H9 (cell line): ENCODE measurements around the gene OR8I2. TPM values are rescaled to one million over a fixed set of nuclear protein-coding genes. Genes with fewer than 3 reads are reported as not detected.

ENCODE experiments used
- DNase-seq: peaks from one replicate; pipeline ENCODE4 v3.0.0-alpha.2; 2017
- H2AFZ ChIP-seq: one replicate; pipeline ENCODE4 v1.6.1; 2013; ENCODE audit warnings: mild to moderate bottlenecking, low read length, control low read depth, moderate library complexity
- H2AK5ac ChIP-seq: 2 replicates; pipeline ENCODE4 v1.6.1; 2013; ENCODE audit warnings: low read length, control low read depth, mixed read lengths; ENCODE audit not compliant: insufficient read length
- H2BK120ac ChIP-seq: one replicate; pipeline ENCODE4 v1.6.1; 2013; ENCODE audit warnings: low read depth, mild to moderate bottlenecking, low read length, control low read depth, inconsistent platforms; ENCODE audit not compliant: poor library complexity, severe bottlenecking
- H2BK12ac ChIP-seq: 2 replicates; pipeline ENCODE4 v1.6.1; 2013; ENCODE audit warnings: low read length, control low read depth, mixed read lengths, low read depth; ENCODE audit not compliant: insufficient read length
- H2BK15ac ChIP-seq: 2 replicates; pipeline ENCODE4 v1.6.1; 2013; ENCODE audit warnings: low read depth, low read length, control low read depth
- H2BK20ac ChIP-seq: one replicate; pipeline ENCODE4 v1.6.1; 2013; ENCODE audit warnings: low read depth, mild to moderate bottlenecking, low read length, control low read depth, inconsistent platforms; ENCODE audit not compliant: poor library complexity, severe bottlenecking
- H2BK5ac ChIP-seq: 2 replicates; pipeline ENCODE4 v1.6.1; 2013; ENCODE audit warnings: low read length, control low read depth, mixed read lengths; ENCODE audit not compliant: insufficient read length
- H3K14ac ChIP-seq: 2 replicates; pipeline ENCODE4 v1.6.1; 2013; ENCODE audit warnings: low read length, control low read depth; ENCODE audit not compliant: insufficient read depth
- H3K18ac ChIP-seq: 2 replicates; pipeline ENCODE4 v1.6.1; 2013; ENCODE audit warnings: low read depth, mild to moderate bottlenecking, mixed read lengths, low read length, control low read depth; ENCODE audit not compliant: insufficient read length
- H3K23ac ChIP-seq: 2 replicates; pipeline ENCODE4 v1.6.1; 2013; ENCODE audit warnings: low read length, control low read depth, mixed read lengths, low read depth; ENCODE audit not compliant: insufficient read length
- H3K23me2 ChIP-seq: 2 replicates; pipeline ENCODE4 v1.6.1; 2013; ENCODE audit warnings: low read depth, mild to moderate bottlenecking, mixed read lengths, low read length, control low read depth; ENCODE audit not compliant: insufficient read length, poor library complexity, severe bottlenecking
- H3K27ac ChIP-seq: 2 replicates; pipeline ENCODE4 v1.5.1; 2013; ENCODE audit warnings: low read length, control low read depth, mixed read lengths, low read depth; ENCODE audit not compliant: insufficient read length
- H3K27me3 ChIP-seq: 2 replicates; pipeline ENCODE4 v1.6.1; 2013; ENCODE audit warnings: low read length, control low read depth, inconsistent platforms; ENCODE audit not compliant: insufficient read depth
- H3K4ac ChIP-seq: 2 replicates; pipeline ENCODE4 v1.6.1; 2013; ENCODE audit warnings: low read depth, mild to moderate bottlenecking, control low read depth, inconsistent platforms, low read length, moderate library complexity
- H3K4me1 ChIP-seq: 2 replicates; pipeline ENCODE4 v1.6.1; 2013; ENCODE audit warnings: low read length, control low read depth, inconsistent platforms; ENCODE audit not compliant: insufficient read depth
- H3K4me2 ChIP-seq: 2 replicates; pipeline ENCODE4 v1.6.1; 2013; ENCODE audit warnings: low read length, control low read depth, mixed read lengths; ENCODE audit not compliant: insufficient read length, insufficient read depth
- H3K56ac ChIP-seq: 2 replicates; pipeline ENCODE4 v1.6.1; 2013; ENCODE audit warnings: low read depth, mild to moderate bottlenecking, mixed read lengths, low read length, control low read depth; ENCODE audit not compliant: insufficient read length
- H3K79me1 ChIP-seq: 2 replicates; pipeline ENCODE4 v1.6.1; 2013; ENCODE audit warnings: low read depth, mild to moderate bottlenecking, moderate library complexity, low read length, control low read depth, inconsistent platforms; ENCODE audit not compliant: insufficient read depth, poor library complexity, severe bottlenecking
- H3K79me2 ChIP-seq: 2 replicates; pipeline ENCODE4 v1.6.1; 2013; ENCODE audit warnings: low read length, control low read depth, inconsistent platforms; ENCODE audit not compliant: insufficient read depth
- H3K9ac ChIP-seq: 2 replicates; pipeline ENCODE4 v1.6.1; 2013; ENCODE audit warnings: low read length, control low read depth, mixed read lengths; ENCODE audit not compliant: insufficient read length; ENCODE audit errors: extremely low read depth
- H3K9me3 ChIP-seq: one replicate; pipeline ENCODE4 v1.6.1; 2013; ENCODE audit warnings: low read depth, low read length, inconsistent platforms; ENCODE audit not compliant: control insufficient read depth
- H3T11ph ChIP-seq: one replicate; pipeline ENCODE4 v1.6.1; 2013; ENCODE audit warnings: mild to moderate bottlenecking, low read length, control low read depth, inconsistent platforms
- H4K20me1 ChIP-seq: one replicate; pipeline ENCODE4 v1.6.1; 2013; ENCODE audit not compliant: control insufficient read depth, insufficient read length, insufficient read depth
- H4K5ac ChIP-seq: 2 replicates; pipeline ENCODE4 v1.6.1; 2013; ENCODE audit warnings: low read depth, mild to moderate bottlenecking, mixed read lengths, low read length, control low read depth; ENCODE audit not compliant: insufficient read length
- H4K8ac ChIP-seq: replicated peaks from 2 replicates; pipeline ENCODE4 v1.6.1; 2013; ENCODE audit warnings: low read length, control low read depth, mixed read lengths, low read depth; ENCODE audit not compliant: insufficient read length
- H4K91ac ChIP-seq: 2 replicates; pipeline ENCODE4 v1.6.1; 2013; ENCODE audit warnings: low read depth, mild to moderate bottlenecking, moderate library complexity, mixed read lengths, low read length, control low read depth; ENCODE audit not compliant: insufficient read length
- H3K27ac Mint-ChIP-seq, 3 experiments: 2 replicates in 2 of 3; 3 replicates in 1 of 3; pipeline ENCODE4 v1.8.0; 2020 to 2021; ENCODE audit warnings: mixed read lengths in 3 of 3, mild to moderate bottlenecking in 1 of 3, moderate library complexity in 1 of 3
- H3K27me3 Mint-ChIP-seq: 2 replicates; pipeline ENCODE4 v1.8.0; 2021; ENCODE audit warnings: low read depth, mild to moderate bottlenecking, moderate library complexity, mixed read lengths
- H3K36me3 Mint-ChIP-seq, 3 experiments: 2 replicates in 2 of 3; 3 replicates in 1 of 3; pipeline ENCODE4 v1.8.0; 2020 to 2021; ENCODE audit warnings: low read depth in 3 of 3, mixed read lengths in 3 of 3; ENCODE audit not compliant: insufficient read depth in 1 of 3
- H3K4me1 Mint-ChIP-seq, 2 experiments: 2 replicates each; pipeline ENCODE4 v1.8.0; 2020; ENCODE audit warnings: mixed read lengths in 2 of 2
- H3K4me3 Mint-ChIP-seq, 2 experiments: 2 replicates in 1 of 2; 3 replicates in 1 of 2; pipeline ENCODE4 v1.8.0; 2020 to 2021; ENCODE audit warnings: mild to moderate bottlenecking in 2 of 2, mixed read lengths in 2 of 2, moderate library complexity in 1 of 2
- H3K9me3 Mint-ChIP-seq, 2 experiments: 2 replicates in 1 of 2; 3 replicates in 1 of 2; pipeline ENCODE4 v1.8.0; 2020; ENCODE audit warnings: mild to moderate bottlenecking in 2 of 2, mixed read lengths in 2 of 2, moderate library complexity in 1 of 2
- CTCF ChIP-seq: fragments of 200-600 bp; sonication (generic); conservative IDR thresholded peaks from 3 replicates; pipeline ENCODE4 v1.8.0; 2021; ENCODE audit warnings: antibody characterized with exemption, mild to moderate bottlenecking
- WGBS: extraction: QIAGEN DNeasy Blood & Tissue Kit; methylation state at CpG from one replicate; pipeline ENCODE4 v1.1.7; 2013; ENCODE audit warnings: missing lambda C conversion rate, low lambda C conversion rate, mixed read lengths; ENCODE audit not compliant: insufficient read length; ENCODE audit errors: extremely low coverage; 5-methylcytosine and 5-hydroxymethylcytosine counted together
- long read RNA-seq: library from polyadenylated mRNA; unstranded; transcript quantifications from one replicate; pipeline ENCODE4 v2.0.0, GENCODE V29; 2020
- total RNA-seq: library from RNA; stranded (reverse); gene quantifications from 2 replicates; pipeline ENCODE4 v1.2.1, GENCODE V29; 2021

Gene OR8I2
- not detected in 2 replicates for total RNA-seq
- long read RNA-seq: 0 reads

- Mint-ChIP-seq H3K27me3 (no peaks in the 10 kb centered on the region), H3K4me3 (no peak within 1 kb of the TSS), H3K36me3 (no peaks in the 10 kb centered on the region), H3K4me1 (no peaks in the 10 kb centered on the region; a peak in 1 of 4 replicates), H3K27ac (no peak within 1 kb of the TSS; a peak in 1 of 7 replicates), H3K9me3 (peaks cover 0 to 2% of the 10 kb centered on the region in 2 experiments; a peak in 1 of 5 replicates)
- Histone ChIP-seq H3K79me2 (no peaks in the 10 kb centered on the region), H2AK5ac (no peak within 1 kb of the TSS), H4K20me1 (no peaks in the 10 kb centered on the region), H3K4ac (no peak within 1 kb of the TSS), H3K79me1 (no peaks in the 10 kb centered on the region), H2BK12ac (no peak within 1 kb of the TSS), H3K56ac (no peak within 1 kb of the TSS), H3K9ac (no peak within 1 kb of the TSS), H3K23me2 (no peaks in the 10 kb centered on the region), H4K91ac (no peak within 1 kb of the TSS), H3K14ac (no peak within 1 kb of the TSS), H3T11ph (no peak within 1 kb of the TSS), H3K18ac (no peak within 1 kb of the TSS), H2AFZ (no peak within 1 kb of the TSS), H3K9me3 (no peaks in the 10 kb centered on the region), H3K27me3 (no peaks in the 10 kb centered on the region), H4K8ac (no peak within 1 kb of the TSS), H3K4me2 (no peak within 1 kb of the TSS), H3K27ac (no peak within 1 kb of the TSS), H4K5ac (no peak within 1 kb of the TSS), H2BK5ac (no peak within 1 kb of the TSS), H2BK20ac (no peak within 1 kb of the TSS), H2BK15ac (no peak within 1 kb of the TSS), H3K23ac (no peak within 1 kb of the TSS), H2BK120ac (no peak within 1 kb of the TSS), H3K4me1 (no peaks in the 10 kb centered on the region)
- no peak for DNase-seq
- TF ChIP-seq CTCF: no peak
- no CpG with 5 or more reads among the region's 3 CpGs for WGBS
These were observed at the start of gene OR8I2 for GRCh38 chr11:56093008-56093407. Gene OR8I2, plus strand, starts transcription at chr11:56093308. Its CDS starts 0 bp downstream, at chr11:56093308.
